HEK293T (cell line): Measurements from ENCODE around the gene DUS2.

ENCODE experiments used
- CTCF ChIA-PET: fragments of 350-600 bp; formaldehyde crosslinking; extraction: SDS; loops from one replicate; lab custom pipeline; 2021; ENCODE audit warnings: antibody characterized with exemption, inconsistent platforms; lab: Yijun Ruan, JAX
- POLR2A ChIA-PET: fragments of 350-600 bp; formaldehyde crosslinking; extraction: SDS; loops from one replicate; lab custom pipeline; 2020; ENCODE audit warnings: antibody characterized with exemption, inconsistent platforms; lab: Yijun Ruan, JAX
- DNase-seq: peaks from one replicate; pipeline ENCODE4 v3.0.0; 2012; ENCODE audit warnings: mixed read lengths; ENCODE audit errors: extremely low spot score
- ARNT ChIP-seq: fragments of 450-650 bp; IDR thresholded peaks from 2 replicates; pipeline ENCODE4 v1.6.1; 2017; ENCODE audit warnings: mild to moderate bottlenecking
- BHLHE40 ChIP-seq: fragments of 450-650 bp; IDR thresholded peaks from 2 replicates; pipeline ENCODE4 v1.6.1; 2016; ENCODE audit warnings: mild to moderate bottlenecking, moderate library complexity, borderline replicate concordance
- CTBP1 ChIP-seq: fragments of 450-650 bp; IDR thresholded peaks from 2 replicates; pipeline ENCODE4 v1.6.1; 2016; ENCODE audit warnings: borderline replicate concordance
- ELF4 ChIP-seq: fragments of 450-650 bp; IDR thresholded peaks from 2 replicates; pipeline ENCODE4 v1.6.1; 2017; ENCODE audit warnings: antibody characterized with exemption
- FOXA1 ChIP-seq: fragments of 450-650 bp; IDR thresholded peaks from 2 replicates; pipeline ENCODE4 v1.6.1; 2016; ENCODE audit warnings: mild to moderate bottlenecking
- FOXK2 ChIP-seq: fragments of 450-650 bp; IDR thresholded peaks from 2 replicates; pipeline ENCODE4 v1.6.1; 2016; ENCODE audit warnings: mild to moderate bottlenecking
- FOXM1 ChIP-seq: fragments of 450-650 bp; IDR thresholded peaks from 2 replicates; pipeline ENCODE4 v1.6.1; 2017; ENCODE audit warnings: mild to moderate bottlenecking, borderline replicate concordance
- HDGF ChIP-seq: fragments of 450-650 bp; IDR thresholded peaks from 2 replicates; pipeline ENCODE4 v1.6.1; 2017; ENCODE audit warnings: antibody characterized with exemption, borderline replicate concordance
- L3MBTL2 ChIP-seq: fragments of 450-650 bp; conservative IDR thresholded peaks from 2 replicates; pipeline ENCODE4 v1.6.1; 2016; ENCODE audit warnings: mild to moderate bottlenecking
- LEF1 ChIP-seq: fragments of 450-650 bp; IDR thresholded peaks from 2 replicates; pipeline ENCODE4 v1.6.1; 2017; ENCODE audit warnings: mild to moderate bottlenecking, borderline replicate concordance
- NFRKB ChIP-seq: fragments of 450-650 bp; IDR thresholded peaks from 2 replicates; pipeline ENCODE4 v1.6.1; 2016; ENCODE audit warnings: mild to moderate bottlenecking, moderate library complexity
- SP1 ChIP-seq: fragments of 450-650 bp; IDR thresholded peaks from 2 replicates; pipeline ENCODE4 v1.6.1; 2017
- SUZ12 ChIP-seq: fragments of 450-650 bp; IDR thresholded peaks from 2 replicates; pipeline ENCODE4 v1.6.1; 2016; ENCODE audit warnings: mild to moderate bottlenecking
- TARDBP ChIP-seq: fragments of 450-650 bp; IDR thresholded peaks from 2 replicates; pipeline ENCODE4 v1.6.1; 2016
- ZNF384 ChIP-seq: fragments of 450-650 bp; IDR thresholded peaks from 2 replicates; pipeline ENCODE4 v1.6.1; 2016
- TF ChIP-seq, protein P1 (sequence below): fragments of 450-650 bp; IDR thresholded peaks from 2 replicates; pipeline ENCODE4 v1.6.1; 2016

The DUS2 gene

DNA sequence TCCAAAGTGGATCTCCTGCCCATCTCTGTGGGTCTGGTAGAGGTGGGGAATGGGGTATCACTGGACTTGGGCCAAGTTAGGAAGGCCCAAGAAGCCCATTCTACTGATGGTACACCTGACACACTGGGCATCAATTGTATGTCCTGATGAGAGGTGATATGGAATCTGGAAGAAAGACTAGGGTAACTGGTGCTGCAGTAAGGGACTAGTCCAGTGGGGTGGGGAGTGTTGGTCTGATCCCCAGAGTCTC is 56.2 kb downstream of the DUS2 start:
- CTCF ChIA-PET = no interaction called here
- DNase-seq = no peak
- no peak for TF ChIP-seq HDGF
- no peak for TF ChIP-seq FOXK2
- TF ChIP-seq ELF4 = no peak
- no peak for TF ChIP-seq SP1
- TF ChIP-seq ZNF384 = no peak
- TF ChIP-seq, protein P1, sequence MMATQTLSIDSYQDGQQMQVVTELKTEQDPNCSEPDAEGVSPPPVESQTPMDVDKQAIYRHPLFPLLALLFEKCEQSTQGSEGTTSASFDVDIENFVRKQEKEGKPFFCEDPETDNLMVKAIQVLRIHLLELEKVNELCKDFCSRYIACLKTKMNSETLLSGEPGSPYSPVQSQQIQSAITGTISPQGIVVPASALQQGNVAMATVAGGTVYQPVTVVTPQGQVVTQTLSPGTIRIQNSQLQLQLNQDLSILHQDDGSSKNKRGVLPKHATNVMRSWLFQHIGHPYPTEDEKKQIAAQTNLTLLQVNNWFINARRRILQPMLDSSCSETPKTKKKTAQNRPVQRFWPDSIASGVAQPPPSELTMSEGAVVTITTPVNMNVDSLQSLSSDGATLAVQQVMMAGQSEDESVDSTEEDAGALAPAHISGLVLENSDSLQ = no peak
- TF ChIP-seq TARDBP = no peak
- no peak for TF ChIP-seq BHLHE40
- no peak for TF ChIP-seq CTBP1
- no peak for TF ChIP-seq ARNT
- TF ChIP-seq L3MBTL2 = no peak
- TF ChIP-seq SUZ12 = no peak
- no peak for TF ChIP-seq LEF1
- TF ChIP-seq NFRKB = no peak
- TF ChIP-seq FOXA1 = no peak
- TF ChIP-seq FOXM1 = no peak
- POLR2A ChIA-PET = no interaction called here

GRCh38 chr16:68079626-68080344 is 56.7 kb downstream of the DUS2 start:
- ChIA-PET POLR2A (no interaction called here), CTCF (no interaction called here)
- TF ChIP-seq ARNT = no peak
- no peak for TF ChIP-seq BHLHE40
- no peak for TF ChIP-seq HDGF
- no peak for TF ChIP-seq NFRKB
- TF ChIP-seq LEF1 = no peak
- no peak for DNase-seq

GRCh38 chr16:68081861-68082628 is 59.0 kb downstream of the DUS2 start:
- CTCF ChIA-PET = interaction anchor here (0.6 kb wide), 1 partner anchor 24 kb away, joined by 3 read pairs; no protein-coding TSS in a partner anchor
- POLR2A ChIA-PET = interaction anchor here (3.8 kb wide), 1 partner anchor 8 kb away, joined by 27 read pairs; no protein-coding TSS in a partner anchor
- DNase-seq = no peak

GRCh38 chr16:68082629-68083238 is 59.6 kb downstream of the DUS2 start:
- ChIA-PET CTCF (interaction anchor here (0.6 kb wide), 1 partner anchor 25 kb away, joined by 3 read pairs; no protein-coding TSS in a partner anchor), POLR2A (interaction anchor here (1.0 to 3.8 kb wide), 3 partner anchors 8 to 147 kb away, joined by 4 to 27 read pairs (median 13); no protein-coding TSS in a partner anchor)
- TF ChIP-seq L3MBTL2 (no peak), ARNT (no peak), FOXK2 (no peak), FOXA1 (no peak), SP1 (no peak), CTBP1 (no peak), HDGF (no peak), BHLHE40 (no peak), LEF1 (no peak), SUZ12 (no peak), TARDBP (no peak), NFRKB (no peak), FOXM1 (no peak), ZNF384 (no peak), ELF4 (no peak)
- TF ChIP-seq, protein P1 = no peak
- DNase-seq = no peak

More at GRCh38 chr16:68081861-68082628, 59.0 kb downstream of the DUS2 start:
- TF ChIP-seq TARDBP (no peak), FOXM1 (no peak), CTBP1 (no peak), SUZ12 (no peak), HDGF (no peak), FOXA1 (no peak)

DNA sequence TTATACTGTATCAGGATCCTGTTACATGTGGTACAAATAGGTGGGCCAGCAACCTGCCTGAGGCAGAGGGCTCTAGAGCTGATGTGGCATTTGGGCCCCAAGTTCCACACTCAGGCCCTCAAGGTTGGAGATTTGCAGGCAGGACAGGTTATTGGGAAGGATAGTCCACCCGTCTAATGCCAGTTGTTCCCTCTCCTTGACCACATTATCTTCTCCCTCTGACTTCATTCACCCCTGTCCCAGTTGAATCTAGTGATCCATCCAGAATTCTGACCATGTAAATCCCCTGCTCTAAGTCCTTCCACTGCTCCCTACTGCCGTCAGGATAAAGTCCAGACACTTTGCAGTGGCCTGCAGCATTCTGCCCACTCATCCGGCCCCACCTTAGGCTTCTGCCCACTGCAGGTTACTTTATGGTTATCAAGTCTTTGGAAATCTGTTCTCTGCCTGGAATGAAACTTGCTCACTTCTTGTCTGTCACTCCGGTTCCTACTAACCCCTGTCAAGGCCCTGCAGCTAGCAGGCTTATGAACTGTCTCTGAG is 60.2 kb downstream of the DUS2 start:
- CTCF ChIA-PET = no interaction called here
- TF ChIP-seq TARDBP = no peak
- TF ChIP-seq ELF4 = no peak
- TF ChIP-seq HDGF = no peak
- no peak for TF ChIP-seq ARNT
- TF ChIP-seq SP1 = no peak
- TF ChIP-seq CTBP1 = no peak
- no peak for TF ChIP-seq BHLHE40
- TF ChIP-seq SUZ12 = no peak
- TF ChIP-seq L3MBTL2 = no peak
- TF ChIP-seq, protein P1 = no peak
- no peak for TF ChIP-seq ZNF384
- no peak for TF ChIP-seq LEF1
- no peak for TF ChIP-seq NFRKB
- no peak for DNase-seq
- POLR2A ChIA-PET = interaction anchor here (1.0 to 3.8 kb wide), 3 partner anchors 9 to 148 kb away, joined by 4 to 27 read pairs (median 13); no protein-coding TSS in a partner anchor
